Measurements from ENCODE around the gene RPS14.

DNA sequence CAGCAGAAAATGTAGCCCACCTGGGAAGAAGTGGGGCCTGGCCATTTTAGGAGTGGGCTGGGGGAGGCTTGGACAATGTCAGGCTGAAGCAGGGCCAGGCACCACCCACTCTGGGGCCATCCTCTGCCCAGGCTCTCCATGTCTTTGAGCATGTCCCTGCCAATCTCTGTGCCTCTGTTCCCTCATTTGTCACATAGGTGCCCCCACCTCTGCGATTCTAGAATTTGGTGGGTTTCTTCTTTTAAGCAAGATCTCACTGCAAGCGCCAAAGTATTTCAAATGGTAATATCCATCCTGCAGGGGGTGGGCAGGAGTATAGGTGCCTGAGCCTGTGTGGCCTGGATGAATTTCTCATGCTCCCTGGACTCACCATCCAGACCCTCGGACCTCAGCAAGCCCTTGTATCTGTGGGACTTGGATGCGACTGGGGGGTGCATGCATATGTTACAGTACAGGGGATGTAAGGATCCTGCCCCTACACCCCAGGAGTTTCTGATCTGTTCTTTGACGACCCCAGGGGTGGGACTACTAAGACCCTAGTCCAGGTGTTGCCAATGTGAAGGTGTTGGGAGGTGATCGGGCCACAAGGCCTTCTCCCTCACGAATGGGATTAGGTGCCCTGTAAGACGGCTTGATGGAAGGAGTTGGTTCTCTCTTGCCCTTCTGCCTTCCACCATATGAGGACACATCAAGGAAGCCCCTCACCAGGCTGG, 41.2 kb downstream of the RPS14 start:
- TF ChIP-seq EZH2 (IDR thresholded peaks at IDR 0.05; ENCODE audit: low read length): no peak
- TF ChIP-seq, protein P1, sequence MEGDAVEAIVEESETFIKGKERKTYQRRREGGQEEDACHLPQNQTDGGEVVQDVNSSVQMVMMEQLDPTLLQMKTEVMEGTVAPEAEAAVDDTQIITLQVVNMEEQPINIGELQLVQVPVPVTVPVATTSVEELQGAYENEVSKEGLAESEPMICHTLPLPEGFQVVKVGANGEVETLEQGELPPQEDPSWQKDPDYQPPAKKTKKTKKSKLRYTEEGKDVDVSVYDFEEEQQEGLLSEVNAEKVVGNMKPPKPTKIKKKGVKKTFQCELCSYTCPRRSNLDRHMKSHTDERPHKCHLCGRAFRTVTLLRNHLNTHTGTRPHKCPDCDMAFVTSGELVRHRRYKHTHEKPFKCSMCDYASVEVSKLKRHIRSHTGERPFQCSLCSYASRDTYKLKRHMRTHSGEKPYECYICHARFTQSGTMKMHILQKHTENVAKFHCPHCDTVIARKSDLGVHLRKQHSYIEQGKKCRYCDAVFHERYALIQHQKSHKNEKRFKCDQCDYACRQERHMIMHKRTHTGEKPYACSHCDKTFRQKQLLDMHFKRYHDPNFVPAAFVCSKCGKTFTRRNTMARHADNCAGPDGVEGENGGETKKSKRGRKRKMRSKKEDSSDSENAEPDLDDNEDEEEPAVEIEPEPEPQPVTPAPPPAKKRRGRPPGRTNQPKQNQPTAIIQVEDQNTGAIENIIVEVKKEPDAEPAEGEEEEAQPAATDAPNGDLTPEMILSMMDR (optimal IDR thresholded peaks at IDR 0.05 in 1 of 3, IDR thresholded peaks at IDR 0.05 in 1 of 3, conservative IDR thresholded peaks at IDR 0.05 in 1 of 3; ENCODE audit: extremely low read depth in 1 of 3, insufficient read depth in 2 of 3, low read length in 3 of 3): no peak
